PC-3 (cell line): ENCODE data around the gene TBC1D32. TPM values are rescaled to one million over a fixed set of nuclear protein-coding genes. Genes with fewer than 3 reads are reported as not detected.
A peak's percentile ranks its signal among the peaks of the same experiment; 100 is the strongest.
"Not testable (repeated sequence)": the region's sequence is repeated elsewhere in the genome, so short reads cannot be mapped to it uniquely, and the experiment has no call there.

Experiments used
- ATAC-seq: fragments of 200-7000 bp; cut with Tn5 transposase; 2 replicates; pipeline ENCODE4 v1.9.1; 2020; ENCODE audit warnings: mild to moderate bottlenecking, moderate library complexity
- BruUV-seq: library from RNA; stranded (reverse); fragments of 400-500 nt; replicated peaks from 2 replicates; lab custom pipeline; 2021; lab: Mats Ljungman, UMichigan
- CTCF ChIA-PET: fragments of 300-600 bp; sonication (Branson Sonifier 250); formaldehyde crosslinking; loops from one replicate; lab custom pipeline; 2022; ENCODE audit warnings: antibody characterized with exemption; lab: Charles Lee
- POLR2A ChIA-PET: fragments of 300-600 bp; sonication (Branson Sonifier 250); formaldehyde crosslinking; loops from one replicate; lab custom pipeline; 2022; ENCODE audit warnings: antibody characterized with exemption; ENCODE audit not compliant: unreplicated experiment; lab: Charles Lee
- DNase-seq: peaks from one replicate; pipeline ENCODE4 v3.0.0-alpha.2; 2015
- H2AFZ ChIP-seq: fragments of 300-600 bp; sonication (generic); 2 replicates; pipeline ENCODE4 v1.6.0; 2016; ENCODE audit warnings: antibody characterized with exemption, low read length
- H3F3A ChIP-seq: fragments of 300-600 bp; sonication (generic); one replicate; pipeline ENCODE4 v1.6.0; 2017; ENCODE audit warnings: antibody characterized with exemption, low read length, control low read depth, mild to moderate bottlenecking; ENCODE audit not compliant: unreplicated experiment
- H3K27ac ChIP-seq: fragments of 300-600 bp; sonication (generic); 2 replicates; pipeline ENCODE4 v1.5.1; 2016; ENCODE audit warnings: mild to moderate bottlenecking, low read length
- H3K27me3 ChIP-seq: fragments of 300-600 bp; sonication (generic); 2 replicates; pipeline ENCODE4 v1.6.1; 2016; ENCODE audit warnings: low read length, mixed read lengths
- H3K36me3 ChIP-seq: fragments of 300-600 bp; sonication (generic); 2 replicates; pipeline ENCODE4 v1.6.1; 2016; ENCODE audit warnings: low read depth, mixed run types, low read length, mixed read lengths
- H3K4me1 ChIP-seq: fragments of 300-600 bp; sonication (generic); 2 replicates; pipeline ENCODE4 v1.5.1; 2016; ENCODE audit warnings: low read length; ENCODE audit not compliant: insufficient read depth
- H3K4me2 ChIP-seq: fragments of 300-600 bp; sonication (generic); 2 replicates; pipeline ENCODE4 v1.6.0; 2016; ENCODE audit warnings: low read length
- H3K4me3 ChIP-seq: fragments of 300-600 bp; sonication (generic); 2 replicates; pipeline ENCODE4 v1.5.1; 2016; ENCODE audit warnings: mild to moderate bottlenecking, low read length, mixed read lengths
- H3K79me2 ChIP-seq: fragments of 300-600 bp; sonication (generic); 2 replicates; pipeline ENCODE4 v1.6.1; 2017; ENCODE audit warnings: low read length, mixed read lengths
- H3K9ac ChIP-seq: fragments of 300-600 bp; sonication (generic); 2 replicates; pipeline ENCODE4 v1.6.0; 2016; ENCODE audit warnings: mild to moderate bottlenecking, low read length
- H3K9me2 ChIP-seq: fragments of 300-600 bp; sonication (generic); replicated peaks from 2 replicates; pipeline ENCODE4 v1.6.1; 2016; ENCODE audit warnings: mixed run types, low read length, mixed read lengths
- H3K9me3 ChIP-seq: fragments of 300-600 bp; sonication (generic); 2 replicates; pipeline ENCODE4 v1.6.1; 2016; ENCODE audit warnings: low read length, mixed read lengths
- H4K20me1 ChIP-seq: fragments of 300-600 bp; sonication (generic); 2 replicates; pipeline ENCODE4 v1.6.1; 2016; ENCODE audit warnings: low read length, mixed read lengths
- CTCF ChIP-seq: fragments of 300-600 bp; sonication (generic); conservative IDR thresholded peaks from 2 replicates; pipeline ENCODE4 v1.5.1; 2017; ENCODE audit warnings: antibody characterized with exemption, low read depth, mild to moderate bottlenecking, low read length
- EZH2 ChIP-seq: fragments of 300-600 bp; sonication (generic); IDR thresholded peaks from one replicate; pipeline ENCODE4 v1.6.1; 2017; ENCODE audit warnings: antibody characterized with exemption, mild to moderate bottlenecking, low read length; ENCODE audit not compliant: unreplicated experiment
- EZH2phosphoT487 ChIP-seq: fragments of 300-600 bp; sonication (generic); IDR thresholded peaks from 2 replicates; pipeline ENCODE4 v1.6.1; 2018; ENCODE audit warnings: mild to moderate bottlenecking, antibody characterized with exemption, low read length, borderline replicate concordance
- intact Hi-C: fragments of 100-400 bp; cut with micrococcal nuclease; formaldehyde crosslinking; loops from 2 replicates; pipeline ENCODE4 v1.9.0; 2023
- total RNA-seq: library from RNA; depleted of rRNA; stranded (reverse); fragments of >200 nt; gene quantifications from 2 replicates; pipeline ENCODE4 v1.2.3, GENCODE V29; 2014

Gene TBC1D32
- total RNA-seq, 1 experiment from 2014 or later = 2.7 TPM

GRCh38 chr6:121305957-121306607, 28.2 kb downstream of the TBC1D32 start:
- TF ChIP-seq EZH2 = no peak
- peak; percentile 57 for TF ChIP-seq CTCF

GRCh38 chr6:121302882-121303281, 31.4 kb downstream of the TBC1D32 start:
- no peak for TF ChIP-seq EZH2
- TF ChIP-seq CTCF = no peak
- no peak for TF ChIP-seq EZH2phosphoT487
- H3K4me2 ChIP-seq = no peak overlapping the region
- H3K4me1 ChIP-seq = no peaks in the 10 kb centered on the region
- H2AFZ ChIP-seq = no peak overlapping the region
- no peaks in the 10 kb centered on the region for H4K20me1 ChIP-seq
- no peak overlapping the region for H3K9ac ChIP-seq
- H3K27ac ChIP-seq = no peak overlapping the region
- no peaks in the 10 kb centered on the region for H3K9me3 ChIP-seq
- no peaks in the 10 kb centered on the region for H3F3A ChIP-seq
- no TSS peak for BruUV-seq
- no peaks in the 10 kb centered on the region for H3K9me2 ChIP-seq
- no peaks in the 10 kb centered on the region for H3K27me3 ChIP-seq
- intact Hi-C loops = no loop called here
- ATAC-seq (no peak), DNase-seq (no peak)
- H3K79me2 ChIP-seq = no peaks in the 10 kb centered on the region
- ChIA-PET CTCF (no interaction called here), POLR2A (no interaction called here)
- no peaks in the 10 kb centered on the region for H3K36me3 ChIP-seq
- no peak overlapping the region for H3K4me3 ChIP-seq

More at GRCh38 chr6:121305957-121306607, 28.2 kb downstream of the TBC1D32 start:
- H3K27ac ChIP-seq = no peak overlapping the region
- ChIA-PET CTCF (interaction anchor here (1.0 kb wide), 1 partner anchor 250 kb away, joined by 3 read pairs; no protein-coding TSS in a partner anchor), POLR2A (no interaction called here)
- H3K79me2 ChIP-seq = no peaks in the 10 kb centered on the region
- BruUV-seq = no TSS peak
- H3K4me3 ChIP-seq = no peak overlapping the region
- H3F3A ChIP-seq = no peaks in the 10 kb centered on the region
- no peaks in the 10 kb centered on the region for H3K9me3 ChIP-seq
- peak; percentile 50 for DNase-seq
- peak; percentile 61 for ATAC-seq
- no peak overlapping the region for H2AFZ ChIP-seq
- no peaks in the 10 kb centered on the region for H3K27me3 ChIP-seq
- H3K36me3 ChIP-seq = no peaks in the 10 kb centered on the region
- no peaks in the 10 kb centered on the region for H4K20me1 ChIP-seq
- H3K4me2 ChIP-seq = no peak overlapping the region
- H3K9ac ChIP-seq = no peak overlapping the region
- no peaks in the 10 kb centered on the region for H3K4me1 ChIP-seq
- no peaks in the 10 kb centered on the region for H3K9me2 ChIP-seq
- intact Hi-C loops = loop anchor here (1.0 to 2.0 kb wide), 2 partner anchors 83 to 251 kb away; no protein-coding TSS in a partner anchor

GRCh38 chr6:121301156-121301555, 33.1 kb downstream of the TBC1D32 start:
- POLR2A ChIA-PET, H3K27ac ChIP-seq, H3K9ac ChIP-seq, BruUV-seq, H3K36me3 ChIP-seq, H3K9me3 ChIP-seq, H3K79me2 ChIP-seq, CTCF ChIA-PET, H3K4me3 ChIP-seq, H3K4me1 ChIP-seq, ATAC-seq, H3K9me2 ChIP-seq, H3K27me3 ChIP-seq, H3F3A ChIP-seq, intact Hi-C loops, DNase-seq, H2AFZ ChIP-seq, H3K4me2 ChIP-seq, H4K20me1 ChIP-seq: not testable (repeated sequence)
